ENCODE results near the gene RMND1.

RMND1 gene

GRCh38 chr6:151493804-151494234, 41.9 kb upstream of the RMND1 start, which contains the start of gene CCDC170:
Gene CCDC170 (plus strand): TSS chr6:151494017. CDS start chr6:151494129, 112 bp downstream.
- peak within 1 kb of the TSS; percentile 63 for H3K4me3 ChIP-seq (ENCODE audit: low read depth, low read length)
- TF ChIP-seq, protein P1, sequence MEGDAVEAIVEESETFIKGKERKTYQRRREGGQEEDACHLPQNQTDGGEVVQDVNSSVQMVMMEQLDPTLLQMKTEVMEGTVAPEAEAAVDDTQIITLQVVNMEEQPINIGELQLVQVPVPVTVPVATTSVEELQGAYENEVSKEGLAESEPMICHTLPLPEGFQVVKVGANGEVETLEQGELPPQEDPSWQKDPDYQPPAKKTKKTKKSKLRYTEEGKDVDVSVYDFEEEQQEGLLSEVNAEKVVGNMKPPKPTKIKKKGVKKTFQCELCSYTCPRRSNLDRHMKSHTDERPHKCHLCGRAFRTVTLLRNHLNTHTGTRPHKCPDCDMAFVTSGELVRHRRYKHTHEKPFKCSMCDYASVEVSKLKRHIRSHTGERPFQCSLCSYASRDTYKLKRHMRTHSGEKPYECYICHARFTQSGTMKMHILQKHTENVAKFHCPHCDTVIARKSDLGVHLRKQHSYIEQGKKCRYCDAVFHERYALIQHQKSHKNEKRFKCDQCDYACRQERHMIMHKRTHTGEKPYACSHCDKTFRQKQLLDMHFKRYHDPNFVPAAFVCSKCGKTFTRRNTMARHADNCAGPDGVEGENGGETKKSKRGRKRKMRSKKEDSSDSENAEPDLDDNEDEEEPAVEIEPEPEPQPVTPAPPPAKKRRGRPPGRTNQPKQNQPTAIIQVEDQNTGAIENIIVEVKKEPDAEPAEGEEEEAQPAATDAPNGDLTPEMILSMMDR (IDR thresholded peaks at IDR 0.05; ENCODE audit: low read depth, low read length), result no peak

DNA sequence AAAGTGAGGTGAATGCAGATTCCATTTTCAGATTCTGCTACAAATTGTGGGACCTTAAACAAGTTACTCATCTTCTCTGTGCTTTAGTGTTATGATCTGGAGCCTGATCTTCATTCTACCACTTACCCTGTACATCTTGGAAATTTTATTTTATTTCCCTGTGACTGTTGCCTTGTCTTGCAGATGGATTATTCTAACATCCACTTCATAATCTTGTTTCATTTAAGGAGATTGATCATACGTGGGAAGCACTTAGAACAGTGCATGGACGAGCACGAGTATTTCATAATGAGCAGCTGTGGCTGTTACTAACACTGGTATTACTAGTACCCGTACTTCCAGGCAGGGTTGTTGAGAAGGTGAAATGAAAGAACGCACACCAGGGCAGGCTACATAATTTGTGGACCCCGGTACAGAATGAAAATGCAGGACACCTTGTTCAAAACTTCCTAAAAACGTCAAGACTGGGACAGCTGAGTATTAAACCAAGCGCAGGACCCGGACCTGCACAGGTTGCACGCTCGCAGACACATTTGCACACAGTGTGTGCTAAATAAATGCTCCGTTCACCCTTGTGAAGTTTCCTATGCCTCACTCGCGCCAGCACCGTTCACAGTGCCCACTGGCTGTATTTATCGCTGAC, 41.4 kb upstream of the RMND1 start:
- peak overlapping the region; percentile 63 for H3K4me3 ChIP-seq (ENCODE audit: low read depth, low read length)

DNA sequence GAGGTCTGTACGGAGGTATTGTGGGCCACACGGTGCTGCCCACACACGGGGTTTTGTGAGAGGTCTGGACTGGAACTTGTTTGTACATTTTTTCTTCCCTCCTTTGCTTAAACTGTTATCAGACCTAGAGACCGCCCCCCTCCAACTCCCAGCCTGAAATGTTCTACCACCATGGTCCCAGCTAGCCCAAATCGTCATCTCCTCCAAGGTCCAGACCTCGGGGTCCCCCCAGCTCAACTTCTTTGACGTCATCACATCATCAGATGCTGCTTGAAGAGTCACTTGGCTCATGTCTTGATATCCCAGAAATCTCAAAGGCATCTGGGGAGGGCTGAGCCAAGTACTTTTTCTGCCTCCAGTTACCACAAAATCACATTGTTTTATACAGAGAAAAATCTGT, 39.1 kb upstream of the RMND1 start:
- TF ChIP-seq, protein P1 (IDR thresholded peaks at IDR 0.05; ENCODE audit: low read depth, low read length), result no peak
- H3K4me3 ChIP-seq (ENCODE audit: low read depth, low read length), result no peak overlapping the region

More for the DNA sequence above, 41.4 kb upstream of the RMND1 start:
- TF ChIP-seq, protein P1 (IDR thresholded peaks at IDR 0.05; ENCODE audit: low read depth, low read length), result no peak

GRCh38 chr6:151488226-151488625, 36.3 kb upstream of the RMND1 start:
- TF ChIP-seq, protein P1 (IDR thresholded peaks at IDR 0.05; ENCODE audit: low read depth, low read length), result no peak
- no peak overlapping the region for H3K4me3 ChIP-seq (ENCODE audit: low read depth, low read length)

DNA sequence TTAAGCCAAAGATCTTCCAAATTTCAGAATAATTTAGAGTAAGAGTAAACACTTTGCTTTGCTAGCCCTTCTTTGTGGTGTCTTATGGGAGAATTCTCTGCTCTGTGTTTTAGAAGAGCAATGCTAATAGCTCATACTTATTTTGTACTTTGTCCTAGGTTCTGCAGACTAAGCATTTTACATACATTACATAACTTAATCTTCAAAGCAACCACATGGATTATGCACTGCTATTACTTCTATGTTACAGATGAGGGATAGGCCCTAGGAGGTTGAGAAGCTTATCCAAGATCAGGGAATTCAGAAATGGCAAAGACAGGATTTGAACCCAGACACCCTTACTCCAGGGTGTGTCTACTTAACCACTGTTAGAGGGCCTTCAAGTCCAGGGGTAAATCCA, 32.1 kb upstream of the RMND1 start:
- H3K4me3 ChIP-seq (ENCODE audit: low read depth, low read length), result no peak overlapping the region
- TF ChIP-seq, protein P1 (IDR thresholded peaks at IDR 0.05; ENCODE audit: low read depth, low read length), result no peak

DNA sequence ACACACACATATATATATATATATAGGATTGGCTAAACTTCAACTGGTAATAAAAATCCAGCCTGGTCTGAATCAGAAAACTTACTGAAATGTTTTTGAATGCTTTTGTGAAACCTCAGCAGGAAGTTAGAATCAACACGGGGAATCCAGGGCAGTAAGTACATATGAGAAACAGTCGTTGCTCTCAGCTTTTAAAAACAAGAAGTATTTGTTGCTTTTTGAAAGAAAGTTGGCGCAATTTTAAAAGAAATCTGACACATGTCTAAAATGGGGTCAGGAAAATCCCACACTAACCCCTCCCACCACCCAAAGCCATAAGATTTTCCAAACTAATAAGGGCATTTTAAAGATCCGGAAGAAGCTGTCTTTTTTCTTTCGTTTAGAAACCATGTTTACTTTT, 30.4 kb upstream of the RMND1 start:
- TF ChIP-seq, protein P1 (IDR thresholded peaks at IDR 0.05; ENCODE audit: low read depth, low read length), result no peak
- peak overlapping the region; percentile 37 for H3K4me3 ChIP-seq (ENCODE audit: low read depth, low read length)

DNA sequence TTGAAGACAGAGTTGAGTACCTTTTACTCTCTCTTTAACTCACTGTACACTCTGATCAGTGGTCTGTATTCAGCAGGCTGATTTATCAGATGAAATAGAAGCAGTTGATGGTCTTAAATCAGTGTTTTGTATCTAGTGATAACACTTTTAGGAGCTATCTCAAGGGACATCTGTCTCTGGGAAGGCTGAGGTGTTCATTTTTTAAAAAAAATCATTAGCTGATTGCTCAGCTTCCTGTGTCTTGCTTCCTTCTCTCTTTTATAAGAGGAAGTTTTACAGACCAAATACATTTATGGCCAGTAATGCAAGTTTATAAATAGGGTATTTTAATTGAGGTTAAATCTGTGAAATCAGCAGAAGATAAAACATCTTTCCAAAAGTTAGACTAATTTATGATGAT, 29.9 kb upstream of the RMND1 start:
- TF ChIP-seq, protein P1 (IDR thresholded peaks at IDR 0.05; ENCODE audit: low read depth, low read length), result no peak
- H3K4me3 ChIP-seq (ENCODE audit: low read depth, low read length), result no peak overlapping the region

Data from WI38 (cell line).